Neutrophil (primary cell): ENCODE measurements around the gene OCA2.

Experiments
- H3K27ac ChIP-seq: fragments of 200-600 bp; sonication (generic); 2 replicates; pipeline ENCODE4 v1.5.1; 2016; ENCODE audit warnings: mild to moderate bottlenecking, moderate library complexity
- H3K27me3 ChIP-seq: fragments of 200-600 bp; sonication (generic); 2 replicates; pipeline ENCODE4 v1.6.0; 2016; ENCODE audit warnings: mild to moderate bottlenecking
- H3K36me3 ChIP-seq: fragments of 200-600 bp; sonication (generic); 2 replicates; pipeline ENCODE4 v1.5.1; 2017
- H3K4me1 ChIP-seq, 2 experiments: fragments of 200-600 bp in 1 of 2; sonication (generic) in 1 of 2; 1 replicate in 1 of 2; 2 replicates in 1 of 2; pipeline versions ENCODE4 v1.5.1 to v1.6.1; 2013 to 2016; ENCODE audit warnings: low read depth in 1 of 2, low read length in 1 of 2, mild to moderate bottlenecking in 1 of 2, moderate library complexity in 1 of 2; ENCODE audit not compliant: control insufficient read depth in 1 of 2, insufficient read depth in 1 of 2
- H3K4me3 ChIP-seq, 2 experiments: fragments of 200-600 bp in 1 of 2; sonication (generic) in 1 of 2; 1 replicate in 1 of 2; 2 replicates in 1 of 2; pipeline ENCODE4 v1.5.1; 2013 to 2016; ENCODE audit warnings: low read depth in 1 of 2, low read length in 1 of 2, mild to moderate bottlenecking in 1 of 2, moderate library complexity in 1 of 2
- H3K9me3 ChIP-seq: fragments of 200-600 bp; sonication (generic); 2 replicates; pipeline ENCODE4 v1.5.1; 2016
- TF ChIP-seq, protein P1 (sequence below): fragments of 200-600 bp; sonication (generic); IDR thresholded peaks from 2 replicates; pipeline ENCODE4 v1.5.1; 2016; ENCODE audit warnings: antibody characterized with exemption

Gene OCA2

GRCh38 chr15:27744641-27745040 lies 354.5 kb downstream of the OCA2 start:
- Histone ChIP-seq H3K4me1 (no peaks in the 10 kb centered on the region), H3K4me3 (no peak overlapping the region), H3K27ac (no peak overlapping the region), H3K27me3 (no peaks in the 10 kb centered on the region), H3K36me3 (no peaks in the 10 kb centered on the region), H3K9me3 (no peaks in the 10 kb centered on the region)
- TF ChIP-seq, protein P1, sequence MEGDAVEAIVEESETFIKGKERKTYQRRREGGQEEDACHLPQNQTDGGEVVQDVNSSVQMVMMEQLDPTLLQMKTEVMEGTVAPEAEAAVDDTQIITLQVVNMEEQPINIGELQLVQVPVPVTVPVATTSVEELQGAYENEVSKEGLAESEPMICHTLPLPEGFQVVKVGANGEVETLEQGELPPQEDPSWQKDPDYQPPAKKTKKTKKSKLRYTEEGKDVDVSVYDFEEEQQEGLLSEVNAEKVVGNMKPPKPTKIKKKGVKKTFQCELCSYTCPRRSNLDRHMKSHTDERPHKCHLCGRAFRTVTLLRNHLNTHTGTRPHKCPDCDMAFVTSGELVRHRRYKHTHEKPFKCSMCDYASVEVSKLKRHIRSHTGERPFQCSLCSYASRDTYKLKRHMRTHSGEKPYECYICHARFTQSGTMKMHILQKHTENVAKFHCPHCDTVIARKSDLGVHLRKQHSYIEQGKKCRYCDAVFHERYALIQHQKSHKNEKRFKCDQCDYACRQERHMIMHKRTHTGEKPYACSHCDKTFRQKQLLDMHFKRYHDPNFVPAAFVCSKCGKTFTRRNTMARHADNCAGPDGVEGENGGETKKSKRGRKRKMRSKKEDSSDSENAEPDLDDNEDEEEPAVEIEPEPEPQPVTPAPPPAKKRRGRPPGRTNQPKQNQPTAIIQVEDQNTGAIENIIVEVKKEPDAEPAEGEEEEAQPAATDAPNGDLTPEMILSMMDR: no peak

GRCh38 chr15:27743638-27744037 lies 355.5 kb downstream of the OCA2 start:
- Histone ChIP-seq H3K9me3 (no peaks in the 10 kb centered on the region), H3K36me3 (no peaks in the 10 kb centered on the region), H3K4me3 (no peak overlapping the region), H3K27me3 (no peaks in the 10 kb centered on the region), H3K4me1 (no peaks in the 10 kb centered on the region), H3K27ac (no peak overlapping the region)
- TF ChIP-seq, protein P1: no peak

DNA sequence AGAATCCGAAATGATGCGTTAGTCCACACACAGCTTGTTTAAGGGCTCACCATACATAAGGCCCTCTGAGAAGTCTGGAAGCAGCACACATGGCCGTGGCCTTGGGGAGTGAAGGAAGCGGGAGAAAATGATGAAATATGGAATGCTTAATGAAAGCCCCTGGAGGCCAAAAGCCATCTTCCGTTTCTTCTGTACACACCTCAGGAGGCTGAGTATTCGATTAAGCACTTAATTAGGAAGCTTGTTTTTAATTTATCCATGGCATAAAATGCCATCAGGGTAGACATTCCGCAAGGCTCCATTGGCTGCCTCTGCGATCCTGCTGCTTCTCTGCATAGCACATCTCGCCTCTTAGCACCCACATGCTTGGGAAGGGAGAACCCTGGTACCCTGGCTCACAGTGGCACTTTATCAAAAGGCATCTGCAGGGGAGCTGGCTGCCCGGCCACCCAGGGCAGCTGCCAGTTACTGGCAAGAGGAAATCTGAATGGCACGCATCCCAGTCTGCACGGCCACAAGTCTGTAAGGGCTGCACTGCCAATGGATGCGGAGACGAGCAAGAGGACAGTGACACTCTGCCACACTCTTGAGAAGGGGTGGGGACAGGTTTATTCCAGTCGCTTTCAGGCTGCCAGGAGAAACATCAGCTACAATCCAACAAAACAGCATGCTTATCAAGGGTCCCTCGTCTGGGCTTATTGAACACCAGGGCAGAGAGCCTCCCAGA lies 356.2 kb downstream of the OCA2 start:
- Histone ChIP-seq H3K36me3 (no peaks in the 10 kb centered on the region), H3K27ac (no peak overlapping the region), H3K9me3 (no peaks in the 10 kb centered on the region), H3K27me3 (no peaks in the 10 kb centered on the region), H3K4me3 (no peak overlapping the region), H3K4me1 (no peaks in the 10 kb centered on the region)
- TF ChIP-seq, protein P1: no peak

DNA sequence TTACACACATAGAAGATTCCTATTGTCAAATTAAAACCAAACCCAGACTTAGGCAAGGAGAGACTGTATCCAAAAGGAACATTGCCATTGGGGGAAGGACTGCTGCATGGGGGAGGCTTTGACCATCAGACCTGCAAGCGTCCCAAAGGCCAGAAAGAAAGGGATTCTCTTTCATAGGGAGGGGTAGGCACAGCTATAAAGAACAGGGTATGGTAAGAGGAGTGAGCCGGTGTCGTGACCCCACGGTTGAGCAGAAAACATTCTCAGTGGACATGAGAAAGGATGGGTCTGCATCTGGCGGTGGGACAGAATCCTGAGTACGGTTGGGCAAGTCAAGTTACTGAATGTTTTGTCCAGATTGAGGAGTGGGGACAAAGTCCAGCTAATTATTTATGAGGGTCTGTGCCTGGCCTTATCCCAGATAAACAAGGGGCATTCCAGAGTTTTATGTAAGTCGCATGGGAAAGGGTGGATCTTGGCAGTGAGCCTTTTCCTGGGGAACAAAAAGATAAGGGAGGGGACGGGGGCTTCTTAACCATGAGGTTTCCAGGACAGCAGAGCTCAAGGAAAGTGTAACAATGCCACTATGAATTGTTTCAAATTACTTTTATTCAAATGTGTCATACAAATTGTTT lies 357.8 kb downstream of the OCA2 start:
- Histone ChIP-seq H3K9me3 (no peaks in the 10 kb centered on the region), H3K36me3 (no peaks in the 10 kb centered on the region), H3K4me3 (no peak overlapping the region), H3K27me3 (no peaks in the 10 kb centered on the region), H3K4me1 (no peaks in the 10 kb centered on the region), H3K27ac (no peak overlapping the region)
- TF ChIP-seq, protein P1: no peak

DNA sequence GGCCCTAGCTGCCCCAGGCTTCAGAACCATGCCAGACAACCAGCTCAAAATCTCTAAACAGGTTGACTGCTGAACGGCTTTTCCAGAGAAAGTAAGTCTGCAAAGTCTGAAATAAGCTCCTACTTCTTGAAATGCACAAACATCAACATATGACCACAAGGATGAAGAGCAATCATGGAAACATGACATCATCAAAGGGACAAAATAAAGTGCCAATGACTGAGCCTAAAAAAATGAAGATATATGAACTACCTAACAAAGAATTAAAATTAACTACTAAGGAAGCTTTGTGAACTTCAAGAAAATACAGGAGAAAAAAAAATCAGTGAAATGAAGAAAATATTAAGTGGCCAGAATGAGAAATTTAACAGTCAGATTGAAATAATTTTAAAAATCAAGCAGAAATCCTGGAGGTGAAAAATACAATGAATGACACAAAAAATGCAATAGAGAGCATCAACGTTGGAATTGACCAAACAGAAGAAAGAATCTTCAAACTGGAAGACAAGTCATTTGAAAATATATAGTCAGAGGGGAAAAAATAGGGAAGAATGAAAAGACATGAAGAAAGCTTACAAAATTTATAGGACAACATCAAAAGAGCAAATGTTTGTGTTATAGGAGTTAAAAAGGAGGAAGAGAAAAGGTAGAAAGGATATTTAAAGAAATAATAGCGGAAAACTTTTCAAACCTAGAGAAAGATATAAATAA lies 364.2 kb downstream of the OCA2 start:
- TF ChIP-seq, protein P1: no peak
- Histone ChIP-seq H3K4me3 (no peak overlapping the region), H3K9me3 (no peaks in the 10 kb centered on the region), H3K27me3 (no peaks in the 10 kb centered on the region), H3K4me1 (no peaks in the 10 kb centered on the region), H3K27ac (no peak overlapping the region), H3K36me3 (no peaks in the 10 kb centered on the region)
